Measurements from ENCODE around the gene FRMPD1.

GRCh38 chr9:37650873-37651768 lies at the start of gene FRMPD1:
- TF ChIP-seq USF1 (IDR thresholded peaks at IDR 0.05; ENCODE audit: borderline replicate concordance, extremely low read length, insufficient read depth, low read depth, low read length) (no peak), FOXK2 (IDR thresholded peaks at IDR 0.05) (no peak), CTCF (IDR thresholded peaks at IDR 0.05 in 2 of 3, conservative IDR thresholded peaks at IDR 0.05 in 1 of 3; ENCODE audit: control insufficient read depth in 2 of 3, extremely low read depth in 1 of 3, insufficient read depth in 1 of 3, low read depth in 3 of 3, low read length in 3 of 3) (no peak), RAD51 (IDR thresholded peaks at IDR 0.05) (no peak), MAX (IDR thresholded peaks at IDR 0.05; ENCODE audit: low read depth, low read length) (no peak), KDM1A (IDR thresholded peaks at IDR 0.05; ENCODE audit: borderline replicate concordance) (no peak), MYC (IDR thresholded peaks at IDR 0.05; ENCODE audit: insufficient read depth, insufficient read length, insufficient replicate concordance, low read length, severe bottlenecking) (no peak), POLR2A (IDR thresholded peaks at IDR 0.05; ENCODE audit: low read depth, low read length) (no peak), POLR2AphosphoS5 (IDR thresholded peaks at IDR 0.05; ENCODE audit: low read length) (no peak), SIN3A (IDR thresholded peaks at IDR 0.05; ENCODE audit: low read depth, low read length) (no peak), CEBPB (IDR thresholded peaks at IDR 0.05; ENCODE audit: borderline replicate concordance in 1 of 2, low read depth in 2 of 2, low read length in 2 of 2) (no peak), ZNF217 (IDR thresholded peaks at IDR 0.05) (no peak), BCL11A (IDR thresholded peaks at IDR 0.05; ENCODE audit: low read depth, low read length) (no peak)

Data from GM12878 (cell line).